Fibroblast of lung (primary cell): ENCODE data around the gene ZNF174.

Experiments
- EZH2 ChIP-seq: IDR thresholded peaks from 2 replicates; pipeline ENCODE4 v1.5.1; 2012; ENCODE audit warnings: low read length, control low read depth, mild to moderate bottlenecking; ENCODE audit errors: missing control alignments
- TF ChIP-seq, protein P1 (sequence below), 2 donors: IDR thresholded peaks in 1 of 2; conservative IDR thresholded peaks in 1 of 2; 1 replicate in 1 of 2; 2 replicates in 1 of 2; pipeline ENCODE4 v1.5.1; 2011 to 2012; ENCODE audit warnings: low read length in 2 of 2, control low read depth in 1 of 2, inconsistent platforms in 1 of 2, low read depth in 1 of 2, mild to moderate bottlenecking in 1 of 2

GRCh38 chr16:3388325-3388724 lies 12.7 kb upstream of the ZNF174 start:
- TF ChIP-seq, protein P1, sequence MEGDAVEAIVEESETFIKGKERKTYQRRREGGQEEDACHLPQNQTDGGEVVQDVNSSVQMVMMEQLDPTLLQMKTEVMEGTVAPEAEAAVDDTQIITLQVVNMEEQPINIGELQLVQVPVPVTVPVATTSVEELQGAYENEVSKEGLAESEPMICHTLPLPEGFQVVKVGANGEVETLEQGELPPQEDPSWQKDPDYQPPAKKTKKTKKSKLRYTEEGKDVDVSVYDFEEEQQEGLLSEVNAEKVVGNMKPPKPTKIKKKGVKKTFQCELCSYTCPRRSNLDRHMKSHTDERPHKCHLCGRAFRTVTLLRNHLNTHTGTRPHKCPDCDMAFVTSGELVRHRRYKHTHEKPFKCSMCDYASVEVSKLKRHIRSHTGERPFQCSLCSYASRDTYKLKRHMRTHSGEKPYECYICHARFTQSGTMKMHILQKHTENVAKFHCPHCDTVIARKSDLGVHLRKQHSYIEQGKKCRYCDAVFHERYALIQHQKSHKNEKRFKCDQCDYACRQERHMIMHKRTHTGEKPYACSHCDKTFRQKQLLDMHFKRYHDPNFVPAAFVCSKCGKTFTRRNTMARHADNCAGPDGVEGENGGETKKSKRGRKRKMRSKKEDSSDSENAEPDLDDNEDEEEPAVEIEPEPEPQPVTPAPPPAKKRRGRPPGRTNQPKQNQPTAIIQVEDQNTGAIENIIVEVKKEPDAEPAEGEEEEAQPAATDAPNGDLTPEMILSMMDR (conservative IDR thresholded peaks at IDR 0.05 in 1 of 2, IDR thresholded peaks at IDR 0.05 in 1 of 2; ENCODE audit: low read depth in 1 of 2, low read length in 2 of 2): no peak
- TF ChIP-seq EZH2: no peak
